ENCODE measurements around the gene RPP30. TPM values are rescaled to one million over a fixed set of nuclear protein-coding genes. Genes with fewer than 3 reads are reported as not detected.

The RPP30 gene
- total RNA-seq, 2 donors from 2014 or later, result 58.3 to 62.4 TPM

DNA sequence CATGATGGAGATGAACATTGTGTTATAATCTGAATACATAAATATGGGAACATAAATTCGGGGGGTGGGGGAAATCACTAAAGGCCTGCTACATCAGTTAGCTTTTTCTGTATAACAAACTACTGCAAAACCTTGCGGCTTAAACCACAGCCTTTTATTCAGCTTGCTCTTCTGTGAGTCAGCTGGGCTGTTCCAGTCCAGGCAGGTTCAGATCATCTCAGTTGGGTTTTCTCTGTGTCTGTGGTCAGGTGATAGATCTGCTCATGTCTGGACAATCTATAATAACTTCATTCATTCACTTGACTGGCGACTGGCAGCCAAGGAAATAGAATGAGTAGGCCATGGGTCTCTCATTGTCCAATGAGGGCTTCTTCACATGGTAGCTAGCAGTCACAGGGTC lies 37.4 kb upstream of the RPP30 start:
- H3K4me3 Mint-ChIP-seq, result no peak overlapping the region
- H3K4me3 ChIP-seq (ENCODE audit: low read length), result no peak overlapping the region
- TF ChIP-seq CTCF (conservative IDR thresholded peaks at IDR 0.05), result no peak
- no peak for DNase-seq
- no peaks in the 10 kb centered on the region for H3K27me3 ChIP-seq (ENCODE audit: control insufficient read depth, insufficient read depth, low read length, poor library complexity, severe bottlenecking)
- no peaks in the 10 kb centered on the region for H3K36me3 Mint-ChIP-seq (ENCODE audit: low read depth)
- H3K9me3 Mint-ChIP-seq, result peaks cover 10% of the 10 kb centered on the region
- WGBS, 2 experiments (ENCODE audit: insufficient coverage in 1 of 2, insufficient read length in 1 of 2), result 86 to 100% methylated on average over 2 to 3 of the region's 3 CpGs
- H3K27ac Mint-ChIP-seq, result no peak overlapping the region
- no peaks in the 10 kb centered on the region for H3K4me1 Mint-ChIP-seq
- no peak overlapping the region for H3K9ac ChIP-seq (ENCODE audit: extremely low read depth, low read length, poor library complexity, severe bottlenecking)
- peaks cover 2% of the 10 kb centered on the region for H3K4me1 ChIP-seq (ENCODE audit: control insufficient read depth, insufficient read depth, low read length)
- no peaks in the 10 kb centered on the region for H3K9me3 ChIP-seq (ENCODE audit: control insufficient read depth, low read length)
- H3K36me3 ChIP-seq (ENCODE audit: control insufficient read depth, insufficient read depth, low read length), result no peaks in the 10 kb centered on the region
- H3K27me3 Mint-ChIP-seq (ENCODE audit: insufficient read depth), result peaks cover 3% of the 10 kb centered on the region
- H3K27ac ChIP-seq (ENCODE audit: low read depth, low read length), result no peak overlapping the region

GRCh38 chr10:90837486-90837885 lies 34.3 kb upstream of the RPP30 start:
- DNase-seq, result no peak
- Mint-ChIP-seq H3K4me3 (no peak overlapping the region), H3K27ac (no peak overlapping the region), H3K4me1 (no peaks in the 10 kb centered on the region), H3K9me3 (no peaks in the 10 kb centered on the region), H3K27me3 (ENCODE audit: insufficient read depth) (no peaks in the 10 kb centered on the region), H3K36me3 (ENCODE audit: low read depth) (no peaks in the 10 kb centered on the region)
- H3K4me1 ChIP-seq (ENCODE audit: control insufficient read depth, insufficient read depth, low read length), result peaks cover 3% of the 10 kb centered on the region
- no peak for TF ChIP-seq CTCF (conservative IDR thresholded peaks at IDR 0.05)
- H3K27me3 ChIP-seq (ENCODE audit: control insufficient read depth, insufficient read depth, low read length, poor library complexity, severe bottlenecking), result no peaks in the 10 kb centered on the region
- 91 to 93% methylated on average over 1 of the region's 1 CpG for WGBS, 2 experiments (ENCODE audit: insufficient coverage in 1 of 2, insufficient read length in 1 of 2)
- no peaks in the 10 kb centered on the region for H3K36me3 ChIP-seq (ENCODE audit: control insufficient read depth, insufficient read depth, low read length)
- H3K4me3 ChIP-seq (ENCODE audit: low read length), result no peak overlapping the region
- no peak overlapping the region for H3K9ac ChIP-seq (ENCODE audit: extremely low read depth, low read length, poor library complexity, severe bottlenecking)
- H3K9me3 ChIP-seq (ENCODE audit: control insufficient read depth, low read length), result no peaks in the 10 kb centered on the region
- H3K27ac ChIP-seq (ENCODE audit: low read depth, low read length), result no peak overlapping the region

- no peaks in the 10 kb centered on the region for H3K36me3 Mint-ChIP-seq (ENCODE audit: low read depth)
- Histone ChIP-seq H3K4me3 (ENCODE audit: low read length) (no peak overlapping the region), H3K9me3 (ENCODE audit: control insufficient read depth, low read length) (no peaks in the 10 kb centered on the region), H3K9ac (ENCODE audit: extremely low read depth, low read length, poor library complexity, severe bottlenecking) (no peak overlapping the region), H3K4me1 (ENCODE audit: control insufficient read depth, insufficient read depth, low read length) (peaks cover 3% of the 10 kb centered on the region), H3K36me3 (ENCODE audit: control insufficient read depth, insufficient read depth, low read length) (no peaks in the 10 kb centered on the region), H3K27ac (ENCODE audit: low read depth, low read length) (no peak overlapping the region), H3K27me3 (ENCODE audit: control insufficient read depth, insufficient read depth, low read length, poor library complexity, severe bottlenecking) (no peaks in the 10 kb centered on the region)
- no peak for DNase-seq
- WGBS, 2 experiments (ENCODE audit: insufficient coverage in 1 of 2, insufficient read length in 1 of 2), result 89% methylated on average over 1 of the region's 1 CpG; no CpG with 5 or more reads in 1 of the 2 experiments
- TF ChIP-seq CTCF (conservative IDR thresholded peaks at IDR 0.05), result no peak
- no peaks in the 10 kb centered on the region for H3K4me1 Mint-ChIP-seq
- H3K9me3 Mint-ChIP-seq, result no peaks in the 10 kb centered on the region
- H3K4me3 Mint-ChIP-seq, result no peak overlapping the region
- H3K27me3 Mint-ChIP-seq (ENCODE audit: insufficient read depth), result peaks cover 4% of the 10 kb centered on the region
- no peak overlapping the region for H3K27ac Mint-ChIP-seq
Measured at GRCh38 chr10:90842725-90843124, 29.0 kb upstream of the RPP30 start.

All from endodermal cell (in vitro differentiated cells).